OCI-LY3 (cell line): ENCODE data around the gene GNAL.

ENCODE experiments used
- EZH2phosphoT487 ChIP-seq: fragments of 200-600 bp; shearing (Covaris generic); IDR thresholded peaks from 2 replicates; pipeline ENCODE4 v1.6.1; 2018; ENCODE audit warnings: antibody characterized with exemption, mixed run types, low read depth
- TF ChIP-seq, protein P1 (sequence below): fragments of 200-600, 300-600 bp; sonication (generic); IDR thresholded peaks from 2 replicates; pipeline ENCODE4 v1.5.1; 2014; ENCODE audit warnings: antibody characterized with exemption, low read length, low read depth

DNA sequence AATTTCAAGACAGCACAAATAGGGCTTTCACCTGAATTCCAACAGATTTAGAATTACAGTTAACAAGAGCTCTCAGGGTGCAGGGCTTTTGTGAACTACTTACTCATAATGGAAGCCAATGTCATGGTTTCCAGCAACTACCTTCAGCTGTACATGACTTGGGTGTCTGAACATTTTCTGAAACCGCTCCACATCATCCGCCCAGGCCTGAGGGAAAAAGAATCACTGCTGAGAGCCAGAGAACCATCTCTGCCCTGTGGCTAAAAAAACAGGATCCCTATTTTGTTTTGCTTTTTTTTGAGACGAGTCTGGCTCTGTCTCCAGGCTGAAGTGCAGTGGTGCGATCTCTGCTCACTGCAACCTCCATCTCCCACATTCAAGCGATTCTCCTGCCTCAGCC, 200.2 kb downstream of the GNAL start:
- no peak for TF ChIP-seq EZH2phosphoT487
- TF ChIP-seq, protein P1, sequence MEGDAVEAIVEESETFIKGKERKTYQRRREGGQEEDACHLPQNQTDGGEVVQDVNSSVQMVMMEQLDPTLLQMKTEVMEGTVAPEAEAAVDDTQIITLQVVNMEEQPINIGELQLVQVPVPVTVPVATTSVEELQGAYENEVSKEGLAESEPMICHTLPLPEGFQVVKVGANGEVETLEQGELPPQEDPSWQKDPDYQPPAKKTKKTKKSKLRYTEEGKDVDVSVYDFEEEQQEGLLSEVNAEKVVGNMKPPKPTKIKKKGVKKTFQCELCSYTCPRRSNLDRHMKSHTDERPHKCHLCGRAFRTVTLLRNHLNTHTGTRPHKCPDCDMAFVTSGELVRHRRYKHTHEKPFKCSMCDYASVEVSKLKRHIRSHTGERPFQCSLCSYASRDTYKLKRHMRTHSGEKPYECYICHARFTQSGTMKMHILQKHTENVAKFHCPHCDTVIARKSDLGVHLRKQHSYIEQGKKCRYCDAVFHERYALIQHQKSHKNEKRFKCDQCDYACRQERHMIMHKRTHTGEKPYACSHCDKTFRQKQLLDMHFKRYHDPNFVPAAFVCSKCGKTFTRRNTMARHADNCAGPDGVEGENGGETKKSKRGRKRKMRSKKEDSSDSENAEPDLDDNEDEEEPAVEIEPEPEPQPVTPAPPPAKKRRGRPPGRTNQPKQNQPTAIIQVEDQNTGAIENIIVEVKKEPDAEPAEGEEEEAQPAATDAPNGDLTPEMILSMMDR, result no peak
